Hepatocyte (in vitro differentiated cells): ENCODE data around the gene PDE3B. TPM values are rescaled to one million over a fixed set of nuclear protein-coding genes. Genes with fewer than 3 reads are reported as not detected.

Experiments
- DNase-seq: peaks from one replicate; pipeline ENCODE4 v3.0.0-alpha.2; 2016; ENCODE audit warnings: low spot score
- H2AFZ ChIP-seq: fragments of 200-600 bp; sonication (generic); 2 replicates; pipeline ENCODE4 v1.6.0; 2016; ENCODE audit warnings: antibody characterized with exemption, mild to moderate bottlenecking
- H3K27ac ChIP-seq: fragments of 200-600 bp; sonication (generic); 2 replicates; pipeline ENCODE4 v1.5.1; 2016; ENCODE audit warnings: mild to moderate bottlenecking
- H3K27me3 ChIP-seq: fragments of 200-600 bp; sonication (generic); 2 replicates; pipeline ENCODE4 v1.6.1; 2016
- H3K36me3 ChIP-seq: fragments of 200-600 bp; sonication (generic); replicated peaks from 2 replicates; pipeline ENCODE4 v1.5.1; 2016; ENCODE audit warnings: low read depth; ENCODE audit not compliant: insufficient read depth
- H3K4me1 ChIP-seq: fragments of 200-600 bp; sonication (generic); 2 replicates; pipeline ENCODE4 v1.5.1; 2016; ENCODE audit warnings: mild to moderate bottlenecking, moderate library complexity; ENCODE audit not compliant: insufficient read depth
- H3K4me2 ChIP-seq: fragments of 200-600 bp; sonication (generic); 2 replicates; pipeline ENCODE4 v1.6.0; 2016
- H3K4me3 ChIP-seq: fragments of 200-600 bp; sonication (generic); 2 replicates; pipeline ENCODE4 v1.5.1; 2016; ENCODE audit warnings: mild to moderate bottlenecking
- H3K79me2 ChIP-seq: fragments of 200-600 bp; sonication (generic); 2 replicates; pipeline ENCODE4 v1.6.0; 2017; ENCODE audit warnings: mild to moderate bottlenecking
- H3K9me2 ChIP-seq: fragments of 200-600 bp; sonication (generic); replicated peaks from 2 replicates; pipeline ENCODE4 v1.6.0; 2017; ENCODE audit warnings: mild to moderate bottlenecking; ENCODE audit not compliant: insufficient read depth
- H3K9me3 ChIP-seq: fragments of 200-600 bp; sonication (generic); 2 replicates; pipeline ENCODE4 v1.5.1; 2016; ENCODE audit warnings: low read depth, mild to moderate bottlenecking
- H4K20me1 ChIP-seq: fragments of 200-600 bp; sonication (generic); 2 replicates; pipeline ENCODE4 v1.6.0; 2016; ENCODE audit warnings: mild to moderate bottlenecking; ENCODE audit not compliant: insufficient read depth, poor library complexity, severe bottlenecking
- EZH2 ChIP-seq: fragments of 200-600 bp; sonication (generic); IDR thresholded peaks from 2 replicates; pipeline ENCODE4 v1.6.1; 2016; ENCODE audit warnings: antibody characterized with exemption, mild to moderate bottlenecking, borderline replicate concordance
- EZH2phosphoT487 ChIP-seq: fragments of 200-600 bp; sonication (generic); IDR thresholded peaks from one replicate; pipeline ENCODE4 v1.6.1; 2018; ENCODE audit warnings: antibody characterized with exemption, mild to moderate bottlenecking, low read depth, moderate library complexity; ENCODE audit not compliant: unreplicated experiment, severe bottlenecking
- WGBS: methylation state at CpG from one replicate; pipeline ENCODE4 v1.1.6; 2016; ENCODE audit warnings: low lambda C conversion rate; ENCODE audit errors: missing lambda C conversion rate; 5-methylcytosine and 5-hydroxymethylcytosine counted together
- polyA plus RNA-seq: library from polyadenylated mRNA; unstranded; fragments of >200 nt; fragmentation: Nextera tagmentation; extraction: Ambion mirVana; gene quantifications from 2 replicates; pipeline ENCODE4 v1.2.1, GENCODE V29; 2016
- total RNA-seq: library from RNA; depleted of rRNA; stranded (reverse); fragments of >200 nt; gene quantifications from 2 replicates; pipeline ENCODE4 v1.2.3, GENCODE V29; 2014
- TF ChIP-seq, protein P1 (sequence below): fragments of 200-600 bp; sonication (generic); IDR thresholded peaks from 2 replicates; pipeline ENCODE4 v1.5.1; 2016; ENCODE audit warnings: antibody characterized with exemption, mild to moderate bottlenecking; ENCODE audit not compliant: poor library complexity

Gene PDE3B
- total and polyA plus RNA-seq, 2 experiments from 2014 or later = 15.8 to 46.3 TPM

DNA sequence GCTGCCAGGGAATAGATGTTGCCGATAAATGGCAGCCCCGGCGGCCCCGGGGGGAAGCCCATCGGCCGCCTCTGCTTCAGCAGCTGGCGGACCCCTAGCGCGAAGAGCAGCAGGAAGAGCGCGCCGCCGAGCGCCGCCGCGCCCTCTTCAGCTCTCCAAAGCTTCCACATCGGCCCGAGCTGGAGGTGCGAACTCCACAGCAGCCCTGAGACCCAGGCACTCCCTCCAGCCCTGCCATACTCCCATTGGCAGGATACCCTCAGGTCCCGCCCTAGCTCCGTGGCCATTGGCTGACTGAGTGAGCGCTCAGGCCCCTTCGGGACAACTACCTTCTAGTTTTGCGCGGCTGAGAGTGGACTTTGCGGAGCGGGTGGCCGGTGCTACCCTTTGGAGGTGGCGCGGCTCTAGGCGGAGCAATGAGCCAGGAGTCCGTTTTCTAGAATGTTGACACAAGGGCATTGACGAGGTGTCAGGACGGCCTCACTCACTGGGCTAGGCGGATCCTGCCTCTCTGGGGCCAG, 248.5 kb downstream of the PDE3B start, which contains the start of gene CYP2R1:
TSS of gene CYP2R1 (minus strand) at position 196 of the 521 bp plus-strand sequence. CDS start at position 170, 26 bp downstream.
- WGBS = 1% methylated on average over 36 of the region's 36 CpGs

GRCh38 chr11:14892577-14892976, 249.0 kb downstream of the PDE3B start:
- Histone ChIP-seq H3K36me3 (no peaks in the 10 kb centered on the region), H3K4me3 (no peak overlapping the region), H2AFZ (peak overlapping the region; percentile 17), H3K9me3 (no peaks in the 10 kb centered on the region), H3K4me2 (peak overlapping the region; percentile 81), H4K20me1 (no peaks in the 10 kb centered on the region), H3K79me2 (peaks cover 18% of the 10 kb centered on the region), H3K4me1 (peaks cover 18% of the 10 kb centered on the region), H3K27ac (no peak overlapping the region), H3K27me3 (no peaks in the 10 kb centered on the region), H3K9me2 (no peaks in the 10 kb centered on the region)
- WGBS = 90% methylated on average over 2 of the region's 2 CpGs
- no peak for TF ChIP-seq EZH2phosphoT487
- TF ChIP-seq, protein P1, sequence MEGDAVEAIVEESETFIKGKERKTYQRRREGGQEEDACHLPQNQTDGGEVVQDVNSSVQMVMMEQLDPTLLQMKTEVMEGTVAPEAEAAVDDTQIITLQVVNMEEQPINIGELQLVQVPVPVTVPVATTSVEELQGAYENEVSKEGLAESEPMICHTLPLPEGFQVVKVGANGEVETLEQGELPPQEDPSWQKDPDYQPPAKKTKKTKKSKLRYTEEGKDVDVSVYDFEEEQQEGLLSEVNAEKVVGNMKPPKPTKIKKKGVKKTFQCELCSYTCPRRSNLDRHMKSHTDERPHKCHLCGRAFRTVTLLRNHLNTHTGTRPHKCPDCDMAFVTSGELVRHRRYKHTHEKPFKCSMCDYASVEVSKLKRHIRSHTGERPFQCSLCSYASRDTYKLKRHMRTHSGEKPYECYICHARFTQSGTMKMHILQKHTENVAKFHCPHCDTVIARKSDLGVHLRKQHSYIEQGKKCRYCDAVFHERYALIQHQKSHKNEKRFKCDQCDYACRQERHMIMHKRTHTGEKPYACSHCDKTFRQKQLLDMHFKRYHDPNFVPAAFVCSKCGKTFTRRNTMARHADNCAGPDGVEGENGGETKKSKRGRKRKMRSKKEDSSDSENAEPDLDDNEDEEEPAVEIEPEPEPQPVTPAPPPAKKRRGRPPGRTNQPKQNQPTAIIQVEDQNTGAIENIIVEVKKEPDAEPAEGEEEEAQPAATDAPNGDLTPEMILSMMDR = no peak
- no peak for DNase-seq

More for the DNA sequence above, 248.5 kb downstream of the PDE3B start, which contains the start of gene CYP2R1:
- H4K20me1 ChIP-seq = no peaks in the 10 kb centered on the region
- H3K27me3 ChIP-seq = no peaks in the 10 kb centered on the region
- peak within 1 kb of the TSS; percentile 81 for H3K4me2 ChIP-seq
- peak within 1 kb of the TSS; percentile 82 for H3K27ac ChIP-seq
- H3K4me1 ChIP-seq = peaks cover 22% of the 10 kb centered on the region
- H3K79me2 ChIP-seq = peaks cover 18% of the 10 kb centered on the region
- H3K4me3 ChIP-seq = peak within 1 kb of the TSS; percentile 63
- H3K9me2 ChIP-seq = no peaks in the 10 kb centered on the region
- TF ChIP-seq, protein P1 = no peak
- TF ChIP-seq EZH2 = no peak
- TF ChIP-seq EZH2phosphoT487 = no peak
- H2AFZ ChIP-seq = peak within 1 kb of the TSS; percentile 70
- DNase-seq = peak; percentile 96
- no peaks in the 10 kb centered on the region for H3K9me3 ChIP-seq
- no peaks in the 10 kb centered on the region for H3K36me3 ChIP-seq

GRCh38 chr11:14894657-14895598, 251.3 kb downstream of the PDE3B start:
- H4K20me1 ChIP-seq = no peaks in the 10 kb centered on the region
- peak; percentile 18 for DNase-seq
- H3K4me2 ChIP-seq = no peak overlapping the region
- no peaks in the 10 kb centered on the region for H3K36me3 ChIP-seq
- peaks cover 11% of the 10 kb centered on the region for H3K79me2 ChIP-seq
- H3K27me3 ChIP-seq = no peaks in the 10 kb centered on the region
- WGBS = 70% methylated on average over 5 of the region's 5 CpGs
- TF ChIP-seq EZH2phosphoT487 = no peak
- TF ChIP-seq EZH2 = no peak
- TF ChIP-seq, protein P1 = no peak
- H3K27ac ChIP-seq = no peak overlapping the region
- H3K4me3 ChIP-seq = no peak overlapping the region
- H2AFZ ChIP-seq = no peak overlapping the region
- peaks cover 4% of the 10 kb centered on the region for H3K4me1 ChIP-seq
- no peaks in the 10 kb centered on the region for H3K9me2 ChIP-seq
- H3K9me3 ChIP-seq = no peaks in the 10 kb centered on the region
